ENCODE measurements around the gene LILRA5. TPM values are rescaled to one million over a fixed set of nuclear protein-coding genes. Genes with fewer than 3 reads are reported as not detected.
A peak's percentile ranks its signal among the peaks of the same experiment; 100 is the strongest.

The LILRA5 gene
- total and polyA plus RNA-seq, 2 of the 8 experiments (the other 6 are each of a cell fraction or from before 2014, with no cell fraction given) = not detected

GRCh38 chr19:54287456-54287855 lies 25.5 kb downstream of the LILRA5 start:
- CTCF ChIA-PET (ENCODE audit: partially characterized antibody) = no interaction called here
- no peaks in the 10 kb centered on the region for H3K27me3 ChIP-seq (replicated peaks in 1 of 4; ENCODE audit: control insufficient read depth in 3 of 4, extremely low read depth in 1 of 4, insufficient read depth in 3 of 4, low read length in 3 of 4)
- no peak overlapping the region for H2BK15ac ChIP-seq (ENCODE audit: low read length)
- no peak overlapping the region for H3K4ac ChIP-seq (replicated peaks; ENCODE audit: insufficient read length, low read depth, low read length)
- H4K20me1 ChIP-seq (replicated peaks in 1 of 2; ENCODE audit: control insufficient read depth in 1 of 2, insufficient read depth in 2 of 2, low read length in 2 of 2) = no peaks in the 10 kb centered on the region
- POLR2A ChIA-PET (ENCODE audit: partially characterized antibody) = interaction anchor here (1.4 kb wide), 1 partner anchor 87 kb away, joined by 3 read pairs; the partner anchor contains the start of gene RPS9
- H3K4me1 ChIP-seq (replicated peaks in 1 of 4; ENCODE audit: control insufficient read depth in 3 of 4, insufficient read depth in 4 of 4, low read length in 3 of 4) = no peaks in the 10 kb centered on the region; a peak in 1 of 7 replicates
- H3K23ac ChIP-seq (ENCODE audit: insufficient read length) = no peak overlapping the region
- no peak overlapping the region for H3K4me2 ChIP-seq (ENCODE audit: insufficient read depth in 1 of 2, low read depth in 2 of 2, low read length in 2 of 2)
- no peak overlapping the region for H2BK120ac ChIP-seq (replicated peaks; ENCODE audit: low read depth, low read length)
- no peaks in the 10 kb centered on the region for H3K23me2 ChIP-seq (ENCODE audit: low read depth, low read length)
- H2BK12ac ChIP-seq (ENCODE audit: low read depth, low read length) = no peak overlapping the region
- no peak overlapping the region for H4K8ac ChIP-seq (ENCODE audit: extremely low read depth, insufficient read depth, low read length)
- H4K5ac ChIP-seq (ENCODE audit: insufficient read length, low read depth, low read length) = no peak overlapping the region
- DNase-seq (ENCODE audit: low read depth in 1 of 2, low spot score in 2 of 2) = no peak
- WGBS, 2 experiments (ENCODE audit: extremely low coverage in 1 of 2, insufficient coverage in 1 of 2, insufficient read length in 1 of 2, insufficient replicate concordance in 2 of 2, low coverage in 1 of 2, low lambda C conversion rate in 2 of 2, missing lambda C conversion rate in 1 of 2) = 88% methylated on average over 4 of the region's 4 CpGs; no CpG with 5 or more reads in 1 of the 2 experiments
- H3K18ac ChIP-seq (ENCODE audit: extremely low read depth, low read length) = no peak overlapping the region
- H3K9me3 ChIP-seq (ENCODE audit: insufficient read depth in 2 of 2, low read depth in 1 of 2, low read length in 1 of 2) = peaks cover 0 to 4% of the 10 kb centered on the region in 2 experiments; a peak in 1 of 4 replicates
- TF ChIP-seq SIX5 (IDR thresholded peaks at IDR 0.05; ENCODE audit: low read depth, low read length) = no peak
- TF ChIP-seq PHF8 (conservative IDR thresholded peaks at IDR 0.05; ENCODE audit: low read depth, low read length) = no peak
- TF ChIP-seq RBBP5 (IDR thresholded peaks at IDR 0.05; ENCODE audit: borderline replicate concordance, low read depth, low read length) = no peak
- TF ChIP-seq NANOG (IDR thresholded peaks at IDR 0.05; ENCODE audit: insufficient read depth, low read depth, low read length, poor library complexity, severe bottlenecking) = no peak
- TF ChIP-seq USF2 (IDR thresholded peaks at IDR 0.05; ENCODE audit: low read length) = no peak
- no peak for TF ChIP-seq SRF (IDR thresholded peaks at IDR 0.05; ENCODE audit: low read depth, low read length)
- no peak for TF ChIP-seq E2F6 (IDR thresholded peaks at IDR 0.05)
- TF ChIP-seq TAF7 (optimal IDR thresholded peaks at IDR 0.05; ENCODE audit: borderline replicate concordance, low read depth, low read length) = no peak
- TF ChIP-seq TCF12 (IDR thresholded peaks at IDR 0.05; ENCODE audit: low read depth, low read length) = no peak
- no peak for TF ChIP-seq ASH2L (IDR thresholded peaks at IDR 0.05; ENCODE audit: low read length)
- no peak for TF ChIP-seq ZNF274 (IDR thresholded peaks at IDR 0.05; ENCODE audit: borderline replicate concordance, extremely low read depth, low read length)
- TF ChIP-seq RNF2 (IDR thresholded peaks at IDR 0.05; ENCODE audit: borderline replicate concordance, low read depth, low read length, missing control alignments, poor library complexity, severe bottlenecking) = no peak
- no peak overlapping the region for H2AFZ ChIP-seq (ENCODE audit: low read length)
- no peaks in the 10 kb centered on the region for H3K79me1 ChIP-seq (ENCODE audit: low read depth, low read length)
- no peak overlapping the region for H2AK5ac ChIP-seq (ENCODE audit: low read depth, low read length)
- peak; percentile 45 for FAIRE-seq
- no peak overlapping the region for H3K56ac ChIP-seq (replicated peaks; ENCODE audit: insufficient read length, low read depth, low read length)
- no peak overlapping the region for H3K27ac ChIP-seq (ENCODE audit: low read depth, low read length)
- no peak overlapping the region for H2BK20ac ChIP-seq (ENCODE audit: low read length)
- no peak overlapping the region for H3K4me3 ChIP-seq (ENCODE audit: extremely low read depth in 1 of 4, insufficient read depth in 2 of 4, low read depth in 3 of 4, low read length in 4 of 4)
- H3K79me2 ChIP-seq (ENCODE audit: control insufficient read depth in 1 of 2, insufficient read depth in 2 of 2, low read length in 2 of 2) = no peaks in the 10 kb centered on the region
- H3K36me3 ChIP-seq (ENCODE audit: control insufficient read depth in 2 of 4, insufficient read depth in 4 of 4, low read length in 3 of 4) = no peaks in the 10 kb centered on the region
- H2BK5ac ChIP-seq (ENCODE audit: low read depth, low read length) = no peak overlapping the region
- H4K91ac ChIP-seq (replicated peaks; ENCODE audit: insufficient read length, low read length) = no peak overlapping the region
- no peak overlapping the region for H3K14ac ChIP-seq (ENCODE audit: insufficient read length)
- no peak overlapping the region for H3K9ac ChIP-seq (replicated peaks in 1 of 4; ENCODE audit: extremely low read depth in 1 of 4, low read depth in 3 of 4, low read length in 3 of 4)

All from H1 (cell line).